GM12878 (cell line): ENCODE measurements around the gene SLAMF9. TPM values are rescaled to one million over a fixed set of nuclear protein-coding genes. Genes with fewer than 3 reads are reported as not detected.

Source experiments
- ATAC-seq: fragments of 200-7000 bp; cut with Tn5 transposase; 3 replicates; pipeline ENCODE4 v1.9.1; 2020; ENCODE audit warnings: mild to moderate bottlenecking, moderate library complexity
- BruUV-seq: library from RNA; stranded (reverse); fragments of 400-500 nt; replicated peaks from 2 replicates; lab custom pipeline; 2021; lab: Mats Ljungman, UMichigan
- CTCF ChIA-PET: fragments of 300-600 bp; sonication (Branson Sonifier 250); formaldehyde crosslinking; extraction: SDS; loops from one replicate; lab custom pipeline; 2021; ENCODE audit warnings: inconsistent platforms; lab: Yijun Ruan, JAX
- POLR2A ChIA-PET: fragments of 350-600 bp; formaldehyde crosslinking; extraction: SDS; loops from one replicate; lab custom pipeline; 2021; ENCODE audit warnings: inconsistent platforms; lab: Charles Lee
- RAD21 ChIA-PET: fragments of 300-600 bp; sonication (Branson Sonifier 250); formaldehyde crosslinking; loops from one replicate; lab custom pipeline; 2023; ENCODE audit warnings: antibody characterized with exemption; ENCODE audit not compliant: unreplicated experiment; lab: Charles Lee
- SMC1A ChIA-PET: fragments of 300-600 bp; sonication (Branson Sonifier 250); formaldehyde crosslinking; loops from one replicate; lab custom pipeline; 2023; ENCODE audit not compliant: unreplicated experiment, uncharacterized antibody; lab: Charles Lee
- DNase-seq: peaks from one replicate; pipeline ENCODE4 v3.0.0-alpha.2; 2011; ENCODE audit warnings: low read depth, low spot score
- FAIRE-seq: peaks from 3 replicates; lab custom pipeline; 2011; peaks lifted over from hg19 to GRCh38; lab: Jason Lieb, UNC
- H2AFZ ChIP-seq: 2 replicates; pipeline ENCODE4 v1.6.0; 2011; ENCODE audit warnings: low read depth, low read length, control low read depth; ENCODE audit not compliant: control insufficient read depth
- H3K27ac ChIP-seq: 2 replicates; pipeline ENCODE4 v1.5.1; 2011; ENCODE audit warnings: control low read depth; ENCODE audit not compliant: control insufficient read depth, insufficient read depth
- H3K27me3 ChIP-seq, 2 experiments: replicated peaks in 1 of 2; 2 replicates each; pipeline versions ENCODE4 v1.6.0 to v1.6.1; 2011; ENCODE audit warnings: low read length in 1 of 2; ENCODE audit not compliant: control insufficient read depth in 2 of 2, insufficient read depth in 2 of 2
- H3K36me3 ChIP-seq, 2 experiments: 2 replicates each; pipeline ENCODE4 v1.5.1; 2011; ENCODE audit warnings: low read length in 1 of 2; ENCODE audit not compliant: control insufficient read depth in 2 of 2, insufficient read depth in 2 of 2
- H3K4me1 ChIP-seq: 2 replicates; pipeline ENCODE4 v1.6.1; 2011; ENCODE audit warnings: mild to moderate bottlenecking, low read length, moderate library complexity, mixed read lengths; ENCODE audit not compliant: control insufficient read depth, insufficient read depth
- H3K4me2 ChIP-seq: 2 replicates; pipeline ENCODE4 v1.6.0; 2011; ENCODE audit warnings: control low read depth; ENCODE audit not compliant: control insufficient read depth, insufficient read depth
- H3K4me3 ChIP-seq: fragments of 200-600 bp; sonication (generic); 2 replicates; pipeline ENCODE4 v1.5.1; 2016
- H3K79me2 ChIP-seq: 2 replicates; pipeline ENCODE4 v1.6.0; 2011; ENCODE audit warnings: low read length; ENCODE audit not compliant: control insufficient read depth, insufficient read depth
- H3K9ac ChIP-seq: 2 replicates; pipeline ENCODE4 v1.8.0; 2011; ENCODE audit warnings: low read length, control low read depth, mixed read lengths; ENCODE audit not compliant: control insufficient read depth, insufficient read depth
- H3K9me3 ChIP-seq: replicated peaks from 3 replicates; pipeline ENCODE4 v1.5.1; 2011; ENCODE audit warnings: mild to moderate bottlenecking, low read length; ENCODE audit not compliant: control insufficient read depth, insufficient read depth
- H4K20me1 ChIP-seq: 2 replicates; pipeline ENCODE4 v1.6.0; 2011; ENCODE audit not compliant: control insufficient read depth, insufficient read depth
- BMI1 ChIP-seq: fragments of 450-650 bp; IDR thresholded peaks from 2 replicates; pipeline ENCODE4 v1.6.1; 2016; ENCODE audit warnings: mild to moderate bottlenecking, moderate library complexity, borderline replicate concordance
- CBX5 ChIP-seq: sonication (generic); IDR thresholded peaks from 2 replicates; pipeline ENCODE4 v1.6.1; 2016; ENCODE audit warnings: low read depth, moderate library complexity, mild to moderate bottlenecking, inconsistent platforms
- CHD2 ChIP-seq: IDR thresholded peaks from 2 replicates; pipeline ENCODE4 v1.6.1; 2011; ENCODE audit warnings: low read depth, low read length, improper control_type of control experiment, borderline replicate concordance
- E2F4 ChIP-seq: IDR thresholded peaks from 2 replicates; pipeline ENCODE4 v1.6.1; 2012; ENCODE audit warnings: low read depth, low read length, improper control_type of control experiment
- FOS ChIP-seq: IDR thresholded peaks from 3 replicates; pipeline ENCODE4 v1.6.1; 2011; ENCODE audit warnings: borderline replicate concordance; ENCODE audit not compliant: insufficient read length; ENCODE audit errors: extremely low read depth
- FOXK2 ChIP-seq: fragments of 450-650 bp; IDR thresholded peaks from 2 replicates; pipeline ENCODE4 v1.6.1; 2017; ENCODE audit warnings: mild to moderate bottlenecking, moderate library complexity
- HDGF ChIP-seq: fragments of 450-650 bp; IDR thresholded peaks from 2 replicates; pipeline ENCODE4 v1.6.1; 2016; ENCODE audit warnings: antibody characterized with exemption
- IKZF1 ChIP-seq: fragments of 450-650 bp; conservative IDR thresholded peaks from 2 replicates; pipeline ENCODE4 v1.6.1; 2017; ENCODE audit warnings: antibody characterized with exemption, mild to moderate bottlenecking
- KLF5 ChIP-seq: fragments of 450-650 bp; IDR thresholded peaks from 2 replicates; pipeline ENCODE4 v1.6.1; 2014; ENCODE audit warnings: mild to moderate bottlenecking; ENCODE audit not compliant: partially characterized antibody
- NR2C2 ChIP-seq: IDR thresholded peaks from 2 replicates; pipeline ENCODE4 v1.6.1; 2011; ENCODE audit warnings: borderline replicate concordance, low read depth; ENCODE audit not compliant: control insufficient read depth, insufficient read length
- RB1 ChIP-seq: fragments of 450-650 bp; formaldehyde crosslinking; IDR thresholded peaks from 2 replicates; pipeline ENCODE4 v1.6.1; 2017; ENCODE audit warnings: mild to moderate bottlenecking, borderline replicate concordance
- SKIL ChIP-seq: fragments of 450-650 bp; IDR thresholded peaks from 2 replicates; pipeline ENCODE4 v1.6.1; 2017; ENCODE audit warnings: mild to moderate bottlenecking, low read depth, inconsistent platforms; ENCODE audit not compliant: poor library complexity, severe bottlenecking
- TARDBP ChIP-seq: IDR thresholded peaks from 2 replicates; pipeline ENCODE4 v1.6.1; 2016; ENCODE audit warnings: borderline replicate concordance
- ZBTB40 ChIP-seq: fragments of 450-650 bp; IDR thresholded peaks from 2 replicates; pipeline ENCODE4 v1.6.1; 2016; ENCODE audit warnings: mild to moderate bottlenecking, moderate library complexity, borderline replicate concordance
- ZNF207 ChIP-seq: fragments of 450-650 bp; IDR thresholded peaks from 2 replicates; pipeline ENCODE4 v1.6.1; 2014; ENCODE audit warnings: antibody characterized with exemption, mild to moderate bottlenecking, borderline replicate concordance
- WGBS: methylation state at CpG from one replicate; pipeline ENCODE4 v1.1.6; 2016; ENCODE audit warnings: low lambda C conversion rate; ENCODE audit not compliant: insufficient replicate concordance, insufficient coverage; ENCODE audit errors: missing lambda C conversion rate; 5-methylcytosine and 5-hydroxymethylcytosine counted together
- in situ Hi-C: fragments of 300-500 bp; cut with MboI; formaldehyde crosslinking; loops from 9 replicates; pipeline ENCODE4 v1.14.3; 2018; ENCODE audit warnings: mixed read lengths
- intact Hi-C: fragments of 100-400 bp; cut with micrococcal nuclease; formaldehyde crosslinking; loops from one replicate; pipeline ENCODE4 v1.14.2; 2022; ENCODE audit not compliant: unreplicated experiment
- polyA plus RNA-seq, 11 experiments: library from polyadenylated mRNA; depleted of rRNA in 4 of 11; unstranded in 6 of 11; stranded (reverse) in 5 of 11; fragments of >200 nt; fragmentation: Nextera tagmentation in 4 of 11; fragmentation: Illumina TruSeq in 1 of 11; extraction: Ambion mirVana in 4 of 11; extraction: Trizol in 1 of 11; gene quantifications; 1 replicate in 1 of 11; 2 replicates in 10 of 11; pipeline versions ENCODE4 v1.2.1 to v1.2.3, GENCODE V29; 2011 to 2016; ENCODE audit warnings: inconsistent platforms in 2 of 11, missing spikeins in 2 of 11, low read depth in 1 of 11
- total RNA-seq, 4 experiments: library from RNA; depleted of rRNA in 3 of 4; stranded (reverse); fragments of >200 nt in 3 of 4; fragmentation: Illumina TruSeq in 1 of 4; extraction: Trizol in 1 of 4; gene quantifications; 2 replicates each; pipeline versions ENCODE4 v1.2.1 to v1.2.3, GENCODE V29; 2013 to 2021

Gene SLAMF9
- total and polyA plus RNA-seq, 10 of the 15 experiments (the other 5 are each of a cell fraction or from before 2014, with no cell fraction given) = not detected

- TF ChIP-seq SKIL (no peak), E2F4 (no peak), HDGF (no peak), CBX5 (no peak)
Observed at GRCh38 chr1:159986531-159986930, 32.5 kb upstream of the SLAMF9 start (continued).

- Histone ChIP-seq H3K9me3 (no peaks in the 10 kb centered on the region), H2AFZ (no peak overlapping the region), H3K27ac (no peak overlapping the region), H3K4me1 (no peaks in the 10 kb centered on the region), H3K9ac (no peak overlapping the region), H3K4me2 (no peak overlapping the region), H4K20me1 (no peaks in the 10 kb centered on the region), H3K4me3 (no peak overlapping the region), H3K36me3 (no peaks in the 10 kb centered on the region), H3K27me3 (peaks cover 0 to 2% of the 10 kb centered on the region in 2 experiments; a peak in 1 of 4 replicates), H3K79me2 (no peaks in the 10 kb centered on the region)
- no peak for FAIRE-seq
- 36% methylated on average over 2 of the region's 2 CpGs for WGBS
- no TSS peak for BruUV-seq
- intact Hi-C loops (no loop called here), in situ Hi-C loops (no loop called here)
- no peak for ATAC-seq
- SMC1A ChIA-PET = no interaction called here
- POLR2A ChIA-PET = no interaction called here
- RAD21 ChIA-PET = no interaction called here
- CTCF ChIA-PET = no interaction called here
- DNase-seq = no peak
- no peak for TF ChIP-seq KLF5
- TF ChIP-seq IKZF1 = no peak
- TF ChIP-seq ZBTB40 = no peak
- TF ChIP-seq CHD2 = no peak
- no peak for TF ChIP-seq NR2C2
- TF ChIP-seq TARDBP = no peak
- TF ChIP-seq FOS = no peak
- TF ChIP-seq ZNF207 = no peak
- TF ChIP-seq BMI1 = no peak
- no peak for TF ChIP-seq RB1
- no peak for TF ChIP-seq FOXK2
Observed at GRCh38 chr1:159986093-159986492, 32.1 kb upstream of the SLAMF9 start.
